ENCODE data around the gene CYGB.
"Not testable (repeated sequence)": the region's sequence is repeated elsewhere in the genome, so short reads cannot be mapped to it uniquely, and the experiment has no call there.

The CYGB gene

GRCh38 chr17:76519048-76519966 lies 18.2 kb downstream of the CYGB start:
- DNase-seq = no peak

- DNase-seq = no peak
Observed at GRCh38 chr17:76517638-76518038, 19.9 kb downstream of the CYGB start.

GRCh38 chr17:76515274-76515949 lies 22.1 kb downstream of the CYGB start:
- DNase-seq = no peak

- DNase-seq = not testable (repeated sequence)
Observed at GRCh38 chr17:76514355-76514754, 23.2 kb downstream of the CYGB start.

GRCh38 chr17:76513306-76513692 lies 24.2 kb downstream of the CYGB start:
- no peak for DNase-seq

- DNase-seq = no peak
Observed at GRCh38 chr17:76512366-76513305, 24.9 kb downstream of the CYGB start.

- no peak for DNase-seq
Observed at GRCh38 chr17:76511668-76512365, 25.7 kb downstream of the CYGB start.

- DNase-seq = no peak
Observed at GRCh38 chr17:76510831-76511244, 26.7 kb downstream of the CYGB start.

- not testable (repeated sequence) for DNase-seq
Observed at GRCh38 chr17:76508472-76509063, 28.9 kb downstream of the CYGB start.

GRCh38 chr17:76506408-76507345 lies 30.8 kb downstream of the CYGB start:
- peak; percentile 36 for DNase-seq

GRCh38 chr17:76504117-76504516 lies 33.4 kb downstream of the CYGB start:
- no peak for DNase-seq

- no peak for DNase-seq
Observed at GRCh38 chr17:76502341-76503211, 34.9 kb downstream of the CYGB start.

GRCh38 chr17:76501827-76502307 lies 35.6 kb downstream of the CYGB start:
- DNase-seq = no peak

- peak; percentile 58 for DNase-seq
Observed at GRCh38 chr17:76501018-76501826, 36.3 kb downstream of the CYGB start, which contains the start of gene RHBDF2. RHBDF2 (minus strand) TSS chr17:76501423; CDS start chr17:76481524, 19,899 bp downstream.

- DNase-seq = no peak
Observed at GRCh38 chr17:76500747-76501017, 36.8 kb downstream of the CYGB start.

GRCh38 chr17:76500074-76500746 lies 37.3 kb downstream of the CYGB start:
- no peak for DNase-seq

GRCh38 chr17:76499267-76499667 lies 38.2 kb downstream of the CYGB start:
- DNase-seq = no peak

- no peak for DNase-seq
Observed at GRCh38 chr17:76498876-76499251, 38.6 kb downstream of the CYGB start.
